ENCODE data around the gene SORCS3. TPM values are rescaled to one million over a fixed set of nuclear protein-coding genes. Genes with fewer than 3 reads are reported as not detected.

The SORCS3 gene
- total RNA-seq, 4 donors from 2014 or later, result not detected

GRCh38 chr10:105025092-105025491 lies 384.0 kb downstream of the SORCS3 start:
- TF ChIP-seq POLR2A (IDR thresholded peaks at IDR 0.05) (no peak), CTCF (IDR thresholded peaks at IDR 0.05) (no peak)
- no peaks in the 10 kb centered on the region for H3K36me3 ChIP-seq
- no peak overlapping the region for H3K4me3 ChIP-seq (replicated peaks in 1 of 3)
- no peaks in the 10 kb centered on the region for H3K9me3 ChIP-seq
- intact Hi-C loops (cut with DNase I), result no loop called here
- no peaks in the 10 kb centered on the region for H3K27me3 ChIP-seq
- no peak overlapping the region for H3K27ac ChIP-seq
- H3K4me1 ChIP-seq, result no peaks in the 10 kb centered on the region
- WGBS, 2 donors, result 20 to 33% methylated on average over 1 of the region's 1 CpG
- no peak for DNase-seq

- Histone ChIP-seq H3K27me3 (no peaks in the 10 kb centered on the region), H3K4me1 (no peaks in the 10 kb centered on the region), H3K4me3 (replicated peaks in 1 of 3) (no peak overlapping the region), H3K27ac (no peak overlapping the region), H3K9me3 (no peaks in the 10 kb centered on the region), H3K36me3 (no peaks in the 10 kb centered on the region)
- intact Hi-C loops (cut with DNase I), result no loop called here
- TF ChIP-seq POLR2A (IDR thresholded peaks at IDR 0.05), result no peak
- WGBS, 2 donors, result 88% methylated on average over 5 of the region's 5 CpGs
- no peak for DNase-seq
Measured at GRCh38 chr10:105026566-105026965, 385.5 kb downstream of the SORCS3 start.

- intact Hi-C loops (cut with DNase I), result no loop called here
- no peak overlapping the region for H3K27ac ChIP-seq
- no peaks in the 10 kb centered on the region for H3K4me1 ChIP-seq
- no peaks in the 10 kb centered on the region for H3K27me3 ChIP-seq
- DNase-seq, result no peak
- no peaks in the 10 kb centered on the region for H3K9me3 ChIP-seq
- TF ChIP-seq CTCF (IDR thresholded peaks at IDR 0.05), result no peak
- no peak for TF ChIP-seq POLR2A (IDR thresholded peaks at IDR 0.05)
- no peaks in the 10 kb centered on the region for H3K36me3 ChIP-seq
- no peak overlapping the region for H3K4me3 ChIP-seq (replicated peaks in 1 of 3)
- WGBS, 2 donors, result 44 to 70% methylated on average over 1 of the region's 1 CpG
Measured at GRCh38 chr10:105029286-105029685, 388.2 kb downstream of the SORCS3 start.

- intact Hi-C loops (cut with DNase I), result no loop called here
- no peak for DNase-seq
Measured at GRCh38 chr10:105037022-105037421, 395.9 kb downstream of the SORCS3 start.

GRCh38 chr10:105041956-105042355 lies 400.9 kb downstream of the SORCS3 start:
- WGBS, 2 donors, result 80 to 100% methylated on average over 1 of the region's 1 CpG
- intact Hi-C loops (cut with DNase I), result no loop called here
- Histone ChIP-seq H3K36me3 (no peaks in the 10 kb centered on the region), H3K9me3 (no peaks in the 10 kb centered on the region), H3K4me1 (no peaks in the 10 kb centered on the region), H3K27ac (no peak overlapping the region), H3K27me3 (no peaks in the 10 kb centered on the region), H3K4me3 (replicated peaks in 1 of 3) (no peak overlapping the region)
- DNase-seq, result no peak
- TF ChIP-seq CTCF (IDR thresholded peaks at IDR 0.05) (no peak), POLR2A (IDR thresholded peaks at IDR 0.05) (no peak)

More at GRCh38 chr10:105037022-105037421, 395.9 kb downstream of the SORCS3 start:
- Histone ChIP-seq H3K9me3 (no peaks in the 10 kb centered on the region), H3K27ac (no peak overlapping the region), H3K4me1 (no peaks in the 10 kb centered on the region), H3K4me3 (replicated peaks in 1 of 3) (no peak overlapping the region), H3K27me3 (no peaks in the 10 kb centered on the region), H3K36me3 (no peaks in the 10 kb centered on the region)
- TF ChIP-seq CTCF (IDR thresholded peaks at IDR 0.05) (no peak), POLR2A (IDR thresholded peaks at IDR 0.05) (no peak)
